ENCODE measurements around the gene NR2F1-AS1. TPM values are rescaled to one million over a fixed set of nuclear protein-coding genes. Genes with fewer than 3 reads are reported as not detected.

Gene NR2F1-AS1
- polyA plus RNA-seq, 1 donor (not counting 4 experiments of a cell fraction or from before 2014, with no cell fraction given), result 0.25 TPM

DNA sequence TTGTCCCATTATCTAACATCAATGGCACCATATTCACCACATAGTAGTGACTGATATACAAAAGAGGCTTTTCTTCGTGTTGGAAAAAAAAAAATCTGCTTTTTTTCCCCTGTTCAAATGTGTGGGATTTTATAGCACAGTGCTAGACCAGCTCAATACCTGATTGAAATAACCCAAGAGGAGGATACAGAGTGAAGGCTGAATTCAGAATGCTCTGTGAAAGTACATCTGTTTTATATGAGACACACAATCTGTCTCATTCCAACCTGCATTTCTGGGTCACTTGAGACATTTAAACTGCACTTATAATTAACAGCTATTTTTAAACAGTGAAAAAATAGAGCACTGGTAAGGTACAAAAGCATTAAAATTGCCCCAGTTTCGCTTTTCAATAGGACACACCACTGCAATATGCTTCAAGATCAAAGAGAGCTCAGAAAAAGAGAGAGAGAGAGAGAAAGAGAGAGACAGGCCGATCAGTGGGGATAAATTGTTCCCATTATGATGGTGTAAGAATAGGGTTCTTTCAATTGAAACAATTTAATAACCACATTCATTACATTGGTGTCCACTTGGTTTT, 179.3 kb downstream of the NR2F1-AS1 start:
- no peak for DNase-seq (ENCODE audit: low read depth, low spot score)
- no peaks in the 10 kb centered on the region for H3K36me3 ChIP-seq (ENCODE audit: control insufficient read depth in 2 of 2, extremely low read depth in 1 of 2, insufficient read depth in 2 of 2, low read length in 2 of 2)
- no peaks in the 10 kb centered on the region for H3K9me3 ChIP-seq (ENCODE audit: control insufficient read depth, low read depth, low read length)
- no peak overlapping the region for H2AFZ ChIP-seq (ENCODE audit: control insufficient read depth, low read length)
- no peak for FAIRE-seq
- H3K27ac ChIP-seq (ENCODE audit: control insufficient read depth, insufficient read depth, low read length), result no peak overlapping the region
- H3K9ac ChIP-seq (ENCODE audit: control insufficient read depth, extremely low read depth, insufficient read depth, low read length), result no peak overlapping the region
- H3K27me3 ChIP-seq (ENCODE audit: control insufficient read depth, extremely low read depth, insufficient read depth, low read length), result no peaks in the 10 kb centered on the region
- H3K9me1 ChIP-seq (ENCODE audit: control insufficient read depth, extremely low read depth, insufficient read depth, low read length), result no peaks in the 10 kb centered on the region
- H4K20me1 ChIP-seq (ENCODE audit: control insufficient read depth, extremely low read depth, insufficient read depth, low read length), result no peaks in the 10 kb centered on the region
- dilution Hi-C loops (cut with MboI; ENCODE audit: extremely low pct_ligation_motif_present, low sequenced_read_pairs), result no loop called here
- no peaks in the 10 kb centered on the region for H3K4me1 ChIP-seq (ENCODE audit: control insufficient read depth, extremely low read depth, insufficient read depth, low read length)
- H3K79me2 ChIP-seq (ENCODE audit: control insufficient read depth, insufficient read depth, low read length), result no peaks in the 10 kb centered on the region
- H3K4me2 ChIP-seq (ENCODE audit: control insufficient read depth, extremely low read depth, insufficient read depth, low read depth, low read length), result no peak overlapping the region
- H3K4me3 ChIP-seq (ENCODE audit: control insufficient read depth in 2 of 3, extremely low read depth in 1 of 3, insufficient read depth in 2 of 3, low read depth in 1 of 3, low read length in 3 of 3), result no peak overlapping the region
- TF ChIP-seq EZH2 (IDR thresholded peaks at IDR 0.05; ENCODE audit: low read length), result no peak

DNA sequence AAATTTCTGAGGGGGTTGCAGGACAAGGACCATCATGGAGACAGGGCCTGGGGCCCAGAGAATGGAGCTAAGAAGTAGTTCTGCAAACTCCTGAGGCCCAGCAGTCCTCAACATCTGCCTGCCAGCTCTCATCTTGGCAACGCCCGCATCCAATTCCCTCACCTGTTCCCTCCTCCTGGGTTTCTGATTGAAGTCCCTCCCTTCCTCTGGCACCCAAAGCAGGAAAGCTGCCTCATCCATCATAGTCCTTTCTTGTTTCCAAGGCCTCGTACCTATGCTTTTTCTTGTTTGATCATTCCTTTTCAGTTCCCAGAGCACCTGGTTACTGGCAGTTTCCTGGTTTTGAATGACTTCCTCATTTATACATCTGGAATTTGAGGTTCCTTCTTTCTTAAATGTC, 181.3 kb downstream of the NR2F1-AS1 start:
- Histone ChIP-seq H3K27ac (ENCODE audit: control insufficient read depth, insufficient read depth, low read length) (no peak overlapping the region), H3K4me3 (ENCODE audit: control insufficient read depth in 2 of 3, extremely low read depth in 1 of 3, insufficient read depth in 2 of 3, low read depth in 1 of 3, low read length in 3 of 3) (no peak overlapping the region), H3K9ac (ENCODE audit: control insufficient read depth, extremely low read depth, insufficient read depth, low read length) (no peak overlapping the region), H3K9me3 (ENCODE audit: control insufficient read depth, low read depth, low read length) (no peaks in the 10 kb centered on the region), H3K79me2 (ENCODE audit: control insufficient read depth, insufficient read depth, low read length) (no peaks in the 10 kb centered on the region), H3K27me3 (ENCODE audit: control insufficient read depth, extremely low read depth, insufficient read depth, low read length) (no peaks in the 10 kb centered on the region), H2AFZ (ENCODE audit: control insufficient read depth, low read length) (no peak overlapping the region), H3K9me1 (ENCODE audit: control insufficient read depth, extremely low read depth, insufficient read depth, low read length) (no peaks in the 10 kb centered on the region), H3K4me2 (ENCODE audit: control insufficient read depth, extremely low read depth, insufficient read depth, low read depth, low read length) (no peak overlapping the region), H3K4me1 (ENCODE audit: control insufficient read depth, extremely low read depth, insufficient read depth, low read length) (no peaks in the 10 kb centered on the region), H4K20me1 (ENCODE audit: control insufficient read depth, extremely low read depth, insufficient read depth, low read length) (no peaks in the 10 kb centered on the region), H3K36me3 (ENCODE audit: control insufficient read depth in 2 of 2, extremely low read depth in 1 of 2, insufficient read depth in 2 of 2, low read length in 2 of 2) (no peaks in the 10 kb centered on the region)
- TF ChIP-seq EZH2 (IDR thresholded peaks at IDR 0.05; ENCODE audit: low read length), result no peak
- TF ChIP-seq, protein P1, sequence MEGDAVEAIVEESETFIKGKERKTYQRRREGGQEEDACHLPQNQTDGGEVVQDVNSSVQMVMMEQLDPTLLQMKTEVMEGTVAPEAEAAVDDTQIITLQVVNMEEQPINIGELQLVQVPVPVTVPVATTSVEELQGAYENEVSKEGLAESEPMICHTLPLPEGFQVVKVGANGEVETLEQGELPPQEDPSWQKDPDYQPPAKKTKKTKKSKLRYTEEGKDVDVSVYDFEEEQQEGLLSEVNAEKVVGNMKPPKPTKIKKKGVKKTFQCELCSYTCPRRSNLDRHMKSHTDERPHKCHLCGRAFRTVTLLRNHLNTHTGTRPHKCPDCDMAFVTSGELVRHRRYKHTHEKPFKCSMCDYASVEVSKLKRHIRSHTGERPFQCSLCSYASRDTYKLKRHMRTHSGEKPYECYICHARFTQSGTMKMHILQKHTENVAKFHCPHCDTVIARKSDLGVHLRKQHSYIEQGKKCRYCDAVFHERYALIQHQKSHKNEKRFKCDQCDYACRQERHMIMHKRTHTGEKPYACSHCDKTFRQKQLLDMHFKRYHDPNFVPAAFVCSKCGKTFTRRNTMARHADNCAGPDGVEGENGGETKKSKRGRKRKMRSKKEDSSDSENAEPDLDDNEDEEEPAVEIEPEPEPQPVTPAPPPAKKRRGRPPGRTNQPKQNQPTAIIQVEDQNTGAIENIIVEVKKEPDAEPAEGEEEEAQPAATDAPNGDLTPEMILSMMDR (optimal IDR thresholded peaks at IDR 0.05 in 1 of 3, IDR thresholded peaks at IDR 0.05 in 1 of 3, conservative IDR thresholded peaks at IDR 0.05 in 1 of 3; ENCODE audit: extremely low read depth in 1 of 3, insufficient read depth in 2 of 3, low read length in 3 of 3), result no peak
- FAIRE-seq, result no peak
- dilution Hi-C loops (cut with MboI; ENCODE audit: extremely low pct_ligation_motif_present, low sequenced_read_pairs), result no loop called here
- DNase-seq (ENCODE audit: low read depth, low spot score), result no peak

DNA sequence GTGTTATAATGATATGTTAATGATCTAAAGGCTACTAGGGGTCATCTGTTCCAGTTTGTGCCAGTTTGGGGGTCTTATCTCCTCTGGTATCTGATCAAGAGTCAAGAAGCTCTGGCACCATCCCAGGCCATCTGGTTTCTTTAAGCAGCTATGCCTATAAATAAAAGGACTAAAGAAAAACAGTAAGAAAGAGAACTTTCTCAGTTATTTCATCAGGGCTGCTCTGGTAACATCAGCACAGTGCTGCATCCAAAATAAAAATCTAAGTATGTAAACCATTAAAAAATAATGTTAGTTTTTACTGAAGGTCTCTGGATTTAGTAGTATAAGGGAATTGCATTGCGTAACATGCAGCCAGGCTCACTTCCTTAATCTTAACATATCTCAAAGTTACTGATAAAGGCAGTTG, 185.0 kb downstream of the NR2F1-AS1 start:
- no peaks in the 10 kb centered on the region for H3K79me2 ChIP-seq (ENCODE audit: control insufficient read depth, insufficient read depth, low read length)
- no peaks in the 10 kb centered on the region for H3K36me3 ChIP-seq (ENCODE audit: control insufficient read depth in 2 of 2, extremely low read depth in 1 of 2, insufficient read depth in 2 of 2, low read length in 2 of 2)
- H3K27me3 ChIP-seq (ENCODE audit: control insufficient read depth, extremely low read depth, insufficient read depth, low read length), result no peaks in the 10 kb centered on the region
- DNase-seq (ENCODE audit: low read depth, low spot score), result no peak
- dilution Hi-C loops (cut with MboI; ENCODE audit: extremely low pct_ligation_motif_present, low sequenced_read_pairs), result no loop called here
- no peaks in the 10 kb centered on the region for H3K9me3 ChIP-seq (ENCODE audit: control insufficient read depth, low read depth, low read length)
- H3K4me2 ChIP-seq (ENCODE audit: control insufficient read depth, extremely low read depth, insufficient read depth, low read depth, low read length), result no peak overlapping the region
- no peak for FAIRE-seq
- H3K4me3 ChIP-seq (ENCODE audit: control insufficient read depth in 2 of 3, extremely low read depth in 1 of 3, insufficient read depth in 2 of 3, low read depth in 1 of 3, low read length in 3 of 3), result no peak overlapping the region
- no peak overlapping the region for H3K9ac ChIP-seq (ENCODE audit: control insufficient read depth, extremely low read depth, insufficient read depth, low read length)
- no peaks in the 10 kb centered on the region for H3K9me1 ChIP-seq (ENCODE audit: control insufficient read depth, extremely low read depth, insufficient read depth, low read length)
- H2AFZ ChIP-seq (ENCODE audit: control insufficient read depth, low read length), result no peak overlapping the region
- no peaks in the 10 kb centered on the region for H4K20me1 ChIP-seq (ENCODE audit: control insufficient read depth, extremely low read depth, insufficient read depth, low read length)
- H3K4me1 ChIP-seq (ENCODE audit: control insufficient read depth, extremely low read depth, insufficient read depth, low read length), result no peaks in the 10 kb centered on the region
- H3K27ac ChIP-seq (ENCODE audit: control insufficient read depth, insufficient read depth, low read length), result no peak overlapping the region
- TF ChIP-seq EZH2 (IDR thresholded peaks at IDR 0.05; ENCODE audit: low read length), result no peak
- TF ChIP-seq, protein P1 (optimal IDR thresholded peaks at IDR 0.05 in 1 of 3, IDR thresholded peaks at IDR 0.05 in 1 of 3, conservative IDR thresholded peaks at IDR 0.05 in 1 of 3; ENCODE audit: extremely low read depth in 1 of 3, insufficient read depth in 2 of 3, low read length in 3 of 3), result no peak

Measured in keratinocyte (primary cell).